ENCODE results near the gene UBASH3A.

Gene UBASH3A

GRCh38 chr21:42397746-42398394 is 5.8 kb upstream of the UBASH3A start:
- in situ Hi-C loops (cut with HindIII; ENCODE audit: low sequenced_read_pairs): no loop called here
- no peak for DNase-seq (ENCODE audit: low read depth)
- H3K4me3 ChIP-seq (ENCODE audit: low read depth, low read length): no peak overlapping the region
- no peak for TF ChIP-seq CTCF (IDR thresholded peaks at IDR 0.05; ENCODE audit: low read depth, low read length, missing control alignments)

DNA sequence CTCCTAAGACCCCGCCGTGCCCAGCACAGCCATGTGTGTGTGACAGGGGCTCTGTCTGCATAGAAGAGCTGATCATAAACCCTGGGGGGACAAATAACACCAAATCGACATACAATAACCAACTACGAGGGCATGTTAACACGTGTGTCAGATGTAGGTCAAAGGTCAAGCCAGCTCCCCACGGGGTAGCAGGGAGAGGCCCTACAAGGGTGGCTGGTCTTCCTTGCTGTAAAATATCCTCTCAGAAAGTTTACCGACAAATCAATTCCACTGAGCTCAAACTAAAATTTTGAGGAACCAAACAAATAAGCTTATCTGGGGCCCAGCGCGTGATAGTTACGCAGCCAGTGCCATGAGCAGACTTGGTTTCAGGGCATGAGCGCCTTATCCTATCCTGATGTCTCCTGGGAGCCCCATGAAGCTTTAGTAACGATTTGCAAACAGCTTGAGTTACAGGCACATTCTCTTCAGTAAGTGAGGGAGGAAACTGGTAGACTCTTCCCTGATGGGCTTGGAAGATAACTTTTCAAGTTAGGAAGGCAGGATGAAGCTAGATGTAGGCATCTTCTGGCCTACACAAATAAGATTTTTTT is 5.2 kb upstream of the UBASH3A start:
- TF ChIP-seq CTCF (IDR thresholded peaks at IDR 0.05; ENCODE audit: low read depth, low read length, missing control alignments): no peak
- no peak for DNase-seq (ENCODE audit: low read depth)
- in situ Hi-C loops (cut with HindIII; ENCODE audit: low sequenced_read_pairs): no loop called here
- H3K4me3 ChIP-seq (ENCODE audit: low read depth, low read length): no peak overlapping the region

DNA sequence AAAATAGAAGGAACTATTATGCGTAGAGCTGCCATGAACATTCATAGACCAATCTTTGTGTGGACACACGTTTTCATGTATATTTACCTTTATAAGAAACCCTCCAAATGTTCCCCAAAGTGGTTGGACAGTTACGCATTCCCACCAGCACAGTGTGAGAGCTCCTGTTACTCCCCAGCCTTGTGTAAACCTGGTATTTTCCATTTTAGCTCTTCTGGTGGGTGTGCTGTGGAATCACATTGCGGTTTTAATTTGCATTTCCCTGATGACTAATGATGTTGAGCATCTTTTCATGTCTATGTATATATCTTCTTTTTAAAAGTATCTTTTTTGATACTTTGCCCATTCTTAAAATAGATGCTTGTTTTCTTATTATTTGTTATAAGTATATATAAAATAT is 3.2 kb upstream of the UBASH3A start:
- TF ChIP-seq CTCF (IDR thresholded peaks at IDR 0.05; ENCODE audit: low read depth, low read length, missing control alignments): no peak
- DNase-seq (ENCODE audit: low read depth): no peak
- in situ Hi-C loops (cut with HindIII; ENCODE audit: low sequenced_read_pairs): no loop called here
- H3K4me3 ChIP-seq (ENCODE audit: low read depth, low read length): no peak overlapping the region

- in situ Hi-C loops (cut with HindIII; ENCODE audit: low sequenced_read_pairs): no loop called here
Measured at GRCh38 chr21:42401154-42401553, 2.5 kb upstream of the UBASH3A start.

DNA sequence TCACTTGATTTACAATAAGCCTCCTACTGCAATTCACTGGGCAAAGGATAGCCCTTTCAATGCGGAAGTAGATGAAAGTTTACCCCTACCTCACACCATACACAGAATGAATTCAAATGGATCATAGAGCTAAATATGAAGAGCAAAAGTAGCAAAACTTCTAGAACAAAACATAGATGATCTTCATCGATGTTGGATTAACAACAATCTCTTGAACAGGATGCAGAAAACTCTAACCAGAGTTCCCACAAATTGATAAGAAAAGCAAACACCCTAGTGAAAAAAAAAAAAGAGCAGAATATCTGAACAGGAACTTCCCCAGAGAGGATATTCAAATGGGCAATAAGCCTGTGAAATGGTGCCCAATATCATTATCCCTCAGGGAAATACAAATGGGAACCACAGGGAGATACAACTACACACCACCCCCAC is 1.9 kb upstream of the UBASH3A start:
- TF ChIP-seq CTCF (IDR thresholded peaks at IDR 0.05; ENCODE audit: low read depth, low read length, missing control alignments): no peak
- no peak overlapping the region for H3K4me3 ChIP-seq (ENCODE audit: low read depth, low read length)
- in situ Hi-C loops (cut with HindIII; ENCODE audit: low sequenced_read_pairs): no loop called here
- DNase-seq (ENCODE audit: low read depth): no peak

More at GRCh38 chr21:42401154-42401553, 2.5 kb upstream of the UBASH3A start:
- no peak for DNase-seq (ENCODE audit: low read depth)
- TF ChIP-seq CTCF (IDR thresholded peaks at IDR 0.05; ENCODE audit: low read depth, low read length, missing control alignments): no peak
- H3K4me3 ChIP-seq (ENCODE audit: low read depth, low read length): no peak overlapping the region

- in situ Hi-C loops (cut with HindIII; ENCODE audit: low sequenced_read_pairs): no loop called here
- TF ChIP-seq CTCF (IDR thresholded peaks at IDR 0.05; ENCODE audit: low read depth, low read length, missing control alignments): no peak
- no peak for DNase-seq (ENCODE audit: low read depth)
- no peak overlapping the region for H3K4me3 ChIP-seq (ENCODE audit: low read depth, low read length)
Measured at GRCh38 chr21:42404539-42404938, 837 bp downstream of the UBASH3A start.
